GM12874 (cell line): Measurements from ENCODE around the gene LENEP.

Experiments
- CTCF ChIP-seq: IDR thresholded peaks from 2 replicates; pipeline ENCODE4 v1.5.1; 2011; ENCODE audit warnings: low read depth, mild to moderate bottlenecking, control low read depth, low read length, moderate library complexity; ENCODE audit not compliant: insufficient read depth

The LENEP gene

GRCh38 chr1:155042789-155043188 is 49.4 kb downstream of the LENEP start:
- TF ChIP-seq CTCF = no peak

- TF ChIP-seq CTCF = no peak
Measured at GRCh38 chr1:155043301-155043702, 49.9 kb downstream of the LENEP start.

GRCh38 chr1:155043793-155044192 is 50.4 kb downstream of the LENEP start:
- TF ChIP-seq CTCF = no peak
